ENCODE data around the gene BTBD9. TPM values are rescaled to one million over a fixed set of nuclear protein-coding genes. Genes with fewer than 3 reads are reported as not detected.
A peak's percentile ranks its signal among the peaks of the same experiment; 100 is the strongest.

BTBD9 gene
- total and polyA plus RNA-seq, 2 experiments from 2014 or later = 13.0 to 17.0 TPM

DNA sequence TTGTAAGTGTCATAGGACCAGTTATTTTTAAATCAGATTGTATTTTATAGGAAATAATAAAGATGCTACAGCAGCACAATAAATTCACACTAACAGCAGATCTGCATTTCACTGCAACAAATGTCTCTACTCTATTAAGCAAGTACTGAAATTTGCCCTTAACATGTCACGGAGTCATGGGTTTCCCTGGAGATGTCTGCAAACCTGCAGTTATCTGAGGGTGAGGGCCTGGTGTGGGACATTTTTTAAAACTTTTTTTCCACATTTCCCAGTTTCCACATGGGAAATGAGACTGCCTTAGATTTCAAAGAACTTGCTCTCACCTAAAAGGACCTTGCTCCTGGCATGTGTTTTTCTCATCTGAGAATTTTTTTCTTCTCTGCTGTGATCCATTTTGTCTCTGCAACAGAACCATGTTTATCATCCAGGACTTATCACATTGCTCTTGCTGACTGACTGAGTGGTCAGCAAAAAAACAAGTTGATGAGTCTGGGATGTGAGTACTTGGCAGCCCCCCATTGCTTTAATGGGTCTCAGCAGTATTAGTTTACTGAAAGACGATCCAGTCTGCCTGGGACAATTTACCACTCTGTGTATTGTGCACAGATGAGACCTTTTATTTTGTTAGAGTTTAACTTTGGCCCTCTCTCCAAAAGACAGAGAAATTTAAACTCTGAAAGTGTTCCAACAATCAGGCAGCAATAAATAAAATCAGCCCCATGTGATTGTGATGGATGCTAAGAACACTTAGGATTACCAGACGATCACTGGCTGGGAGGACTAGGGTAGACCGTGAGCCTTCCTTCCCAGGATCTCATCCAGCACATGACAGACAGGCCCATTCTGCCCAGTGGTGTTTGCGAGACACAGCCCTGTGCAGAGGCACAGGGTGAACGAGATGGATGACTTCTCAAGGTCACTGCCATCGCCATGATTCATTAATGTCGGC lies 268.8 kb downstream of the BTBD9 start:
- no peaks in the 10 kb centered on the region for H3K79me2 ChIP-seq
- no peak for TF ChIP-seq EZH2phosphoT487 (IDR thresholded peaks at IDR 0.05; ENCODE audit: low read depth, severe bottlenecking, unreplicated experiment)
- no peak for TF ChIP-seq EZH2 (IDR thresholded peaks at IDR 0.05; ENCODE audit: borderline replicate concordance)
- TF ChIP-seq, protein P1, sequence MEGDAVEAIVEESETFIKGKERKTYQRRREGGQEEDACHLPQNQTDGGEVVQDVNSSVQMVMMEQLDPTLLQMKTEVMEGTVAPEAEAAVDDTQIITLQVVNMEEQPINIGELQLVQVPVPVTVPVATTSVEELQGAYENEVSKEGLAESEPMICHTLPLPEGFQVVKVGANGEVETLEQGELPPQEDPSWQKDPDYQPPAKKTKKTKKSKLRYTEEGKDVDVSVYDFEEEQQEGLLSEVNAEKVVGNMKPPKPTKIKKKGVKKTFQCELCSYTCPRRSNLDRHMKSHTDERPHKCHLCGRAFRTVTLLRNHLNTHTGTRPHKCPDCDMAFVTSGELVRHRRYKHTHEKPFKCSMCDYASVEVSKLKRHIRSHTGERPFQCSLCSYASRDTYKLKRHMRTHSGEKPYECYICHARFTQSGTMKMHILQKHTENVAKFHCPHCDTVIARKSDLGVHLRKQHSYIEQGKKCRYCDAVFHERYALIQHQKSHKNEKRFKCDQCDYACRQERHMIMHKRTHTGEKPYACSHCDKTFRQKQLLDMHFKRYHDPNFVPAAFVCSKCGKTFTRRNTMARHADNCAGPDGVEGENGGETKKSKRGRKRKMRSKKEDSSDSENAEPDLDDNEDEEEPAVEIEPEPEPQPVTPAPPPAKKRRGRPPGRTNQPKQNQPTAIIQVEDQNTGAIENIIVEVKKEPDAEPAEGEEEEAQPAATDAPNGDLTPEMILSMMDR (IDR thresholded peaks at IDR 0.05; ENCODE audit: poor library complexity) = no peak
- no peak overlapping the region for H3K4me3 ChIP-seq
- H3K27me3 ChIP-seq = no peaks in the 10 kb centered on the region
- peaks cover 5% of the 10 kb centered on the region for H3K4me1 ChIP-seq (ENCODE audit: insufficient read depth)
- H2AFZ ChIP-seq = no peak overlapping the region
- no peaks in the 10 kb centered on the region for H3K9me2 ChIP-seq (replicated peaks; ENCODE audit: insufficient read depth)
- H3K9me3 ChIP-seq (ENCODE audit: low read depth) = no peaks in the 10 kb centered on the region
- no peaks in the 10 kb centered on the region for H3K36me3 ChIP-seq (replicated peaks; ENCODE audit: insufficient read depth, low read depth)
- peak overlapping the region; percentile 22 for H3K4me2 ChIP-seq
- peak overlapping the region; percentile 24 for H3K27ac ChIP-seq
- H4K20me1 ChIP-seq (ENCODE audit: insufficient read depth, poor library complexity, severe bottlenecking) = no peaks in the 10 kb centered on the region
- WGBS (ENCODE audit: low lambda C conversion rate, missing lambda C conversion rate) = 49% methylated on average over 8 of the region's 8 CpGs
- peak; percentile 25 for DNase-seq (ENCODE audit: low spot score)

DNA sequence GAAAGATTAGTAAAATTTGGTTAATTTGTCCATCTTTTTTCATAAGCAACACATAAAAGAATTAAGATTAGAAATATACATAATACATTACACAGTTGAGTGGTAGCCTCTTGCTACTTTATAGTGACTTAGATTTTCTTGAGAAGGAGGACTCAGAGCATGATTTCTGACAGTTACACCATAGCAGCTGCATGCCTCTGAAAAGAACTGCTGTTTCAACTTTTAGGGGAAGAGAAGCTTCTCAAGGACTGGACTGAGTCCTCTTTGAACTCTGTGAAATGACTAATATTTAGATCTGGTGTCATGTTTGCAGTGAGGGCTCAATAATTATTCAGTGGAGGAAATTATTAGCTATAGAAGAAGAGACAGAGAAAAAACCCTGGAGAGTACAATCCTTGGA lies 272.5 kb downstream of the BTBD9 start:
- Histone ChIP-seq H3K4me3 (no peak overlapping the region), H3K9me2 (replicated peaks; ENCODE audit: insufficient read depth) (no peaks in the 10 kb centered on the region), H3K4me2 (no peak overlapping the region), H4K20me1 (ENCODE audit: insufficient read depth, poor library complexity, severe bottlenecking) (no peaks in the 10 kb centered on the region), H3K36me3 (replicated peaks; ENCODE audit: insufficient read depth, low read depth) (no peaks in the 10 kb centered on the region), H3K27ac (no peak overlapping the region), H2AFZ (no peak overlapping the region), H3K4me1 (ENCODE audit: insufficient read depth) (peaks cover 5% of the 10 kb centered on the region), H3K79me2 (no peaks in the 10 kb centered on the region), H3K27me3 (no peaks in the 10 kb centered on the region), H3K9me3 (ENCODE audit: low read depth) (no peaks in the 10 kb centered on the region)
- no peak for DNase-seq (ENCODE audit: low spot score)
- TF ChIP-seq, protein P1 (IDR thresholded peaks at IDR 0.05; ENCODE audit: poor library complexity) = no peak
- no peak for TF ChIP-seq EZH2phosphoT487 (IDR thresholded peaks at IDR 0.05; ENCODE audit: low read depth, severe bottlenecking, unreplicated experiment)
- TF ChIP-seq EZH2 (IDR thresholded peaks at IDR 0.05; ENCODE audit: borderline replicate concordance) = no peak

DNA sequence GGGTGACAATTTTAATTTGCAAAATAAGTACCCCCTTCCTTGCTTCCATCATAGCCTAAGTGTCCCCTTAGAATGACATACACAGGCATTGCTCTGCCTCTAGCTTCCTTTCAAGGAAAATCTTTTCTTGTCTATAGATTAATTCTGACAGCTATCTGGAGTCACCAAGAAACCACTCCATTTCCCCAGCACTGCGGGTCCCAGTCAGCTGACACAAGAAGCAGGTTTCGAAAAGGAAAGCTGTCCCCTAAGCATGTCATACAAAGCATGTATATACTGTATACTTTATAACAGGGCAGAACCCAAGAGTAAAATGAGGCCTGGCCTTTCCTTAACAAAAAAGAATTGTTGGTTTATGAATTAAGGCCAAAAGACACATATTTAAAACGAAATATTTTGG lies 273.5 kb downstream of the BTBD9 start:
- no peaks in the 10 kb centered on the region for H3K9me2 ChIP-seq (replicated peaks; ENCODE audit: insufficient read depth)
- H3K79me2 ChIP-seq = no peaks in the 10 kb centered on the region
- no peak overlapping the region for H3K4me2 ChIP-seq
- H4K20me1 ChIP-seq (ENCODE audit: insufficient read depth, poor library complexity, severe bottlenecking) = no peaks in the 10 kb centered on the region
- DNase-seq (ENCODE audit: low spot score) = no peak
- H2AFZ ChIP-seq = no peak overlapping the region
- H3K4me1 ChIP-seq (ENCODE audit: insufficient read depth) = no peaks in the 10 kb centered on the region
- no peaks in the 10 kb centered on the region for H3K27me3 ChIP-seq
- no peak for TF ChIP-seq EZH2phosphoT487 (IDR thresholded peaks at IDR 0.05; ENCODE audit: low read depth, severe bottlenecking, unreplicated experiment)
- TF ChIP-seq EZH2 (IDR thresholded peaks at IDR 0.05; ENCODE audit: borderline replicate concordance) = no peak
- TF ChIP-seq, protein P1 (IDR thresholded peaks at IDR 0.05; ENCODE audit: poor library complexity) = no peak
- WGBS (ENCODE audit: low lambda C conversion rate, missing lambda C conversion rate) = 89% methylated on average over 3 of the region's 3 CpGs
- no peak overlapping the region for H3K27ac ChIP-seq
- H3K36me3 ChIP-seq (replicated peaks; ENCODE audit: insufficient read depth, low read depth) = no peaks in the 10 kb centered on the region
- no peak overlapping the region for H3K4me3 ChIP-seq
- H3K9me3 ChIP-seq (ENCODE audit: low read depth) = no peaks in the 10 kb centered on the region

All from hepatocyte (in vitro differentiated cells).